ENCODE measurements around the gene MMP7. TPM values are rescaled to one million over a fixed set of nuclear protein-coding genes. Genes with fewer than 3 reads are reported as not detected.
"Not testable (repeated sequence)": the region's sequence is repeated elsewhere in the genome, so short reads cannot be mapped to it uniquely, and the experiment has no call there.

Gene MMP7
- total RNA-seq, 3 donors from 2014 or later (not counting 1 experiment from before 2014, with no cell fraction given) = not detected

- no peak overlapping the region for H3K27ac ChIP-seq (ENCODE audit: low read length)
- no peaks in the 10 kb centered on the region for H3K36me3 ChIP-seq (ENCODE audit: control insufficient read depth, insufficient read depth, low read length)
- H3K27me3 Mint-ChIP-seq (ENCODE audit: low read depth in 2 of 2) = peaks cover 7 to 15% of the 10 kb centered on the region in 2 donors
- no peaks in the 10 kb centered on the region for H3K9me3 Mint-ChIP-seq
- no peaks in the 10 kb centered on the region for H3K4me1 Mint-ChIP-seq
- ATAC-seq (no peak), DNase-seq (no peak)
- TF ChIP-seq, protein P1, sequence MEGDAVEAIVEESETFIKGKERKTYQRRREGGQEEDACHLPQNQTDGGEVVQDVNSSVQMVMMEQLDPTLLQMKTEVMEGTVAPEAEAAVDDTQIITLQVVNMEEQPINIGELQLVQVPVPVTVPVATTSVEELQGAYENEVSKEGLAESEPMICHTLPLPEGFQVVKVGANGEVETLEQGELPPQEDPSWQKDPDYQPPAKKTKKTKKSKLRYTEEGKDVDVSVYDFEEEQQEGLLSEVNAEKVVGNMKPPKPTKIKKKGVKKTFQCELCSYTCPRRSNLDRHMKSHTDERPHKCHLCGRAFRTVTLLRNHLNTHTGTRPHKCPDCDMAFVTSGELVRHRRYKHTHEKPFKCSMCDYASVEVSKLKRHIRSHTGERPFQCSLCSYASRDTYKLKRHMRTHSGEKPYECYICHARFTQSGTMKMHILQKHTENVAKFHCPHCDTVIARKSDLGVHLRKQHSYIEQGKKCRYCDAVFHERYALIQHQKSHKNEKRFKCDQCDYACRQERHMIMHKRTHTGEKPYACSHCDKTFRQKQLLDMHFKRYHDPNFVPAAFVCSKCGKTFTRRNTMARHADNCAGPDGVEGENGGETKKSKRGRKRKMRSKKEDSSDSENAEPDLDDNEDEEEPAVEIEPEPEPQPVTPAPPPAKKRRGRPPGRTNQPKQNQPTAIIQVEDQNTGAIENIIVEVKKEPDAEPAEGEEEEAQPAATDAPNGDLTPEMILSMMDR (IDR thresholded peaks at IDR 0.05) = no peak
- H3K4me3 ChIP-seq (ENCODE audit: low read length) = no peak overlapping the region
- H3K27me3 ChIP-seq (ENCODE audit: control insufficient read depth, insufficient read depth, low read length) = no peaks in the 10 kb centered on the region
- H3K4me1 ChIP-seq (ENCODE audit: control insufficient read depth, insufficient read depth, low read length) = no peaks in the 10 kb centered on the region
- no peak overlapping the region for H3K27ac Mint-ChIP-seq
- no peaks in the 10 kb centered on the region for H3K9me3 ChIP-seq (ENCODE audit: control insufficient read depth, insufficient read depth, low read length)
- WGBS (ENCODE audit: insufficient coverage) = 93% methylated on average over 5 of the region's 5 CpGs
- H3K4me3 Mint-ChIP-seq = no peak overlapping the region
- H3K36me3 Mint-ChIP-seq = no peaks in the 10 kb centered on the region
- intact Hi-C loops (cut with micrococcal nuclease) = no loop called here
Measured at GRCh38 chr11:102510439-102511135, 20.0 kb downstream of the MMP7 start.

- H3K4me3 ChIP-seq (ENCODE audit: low read length); intact Hi-C loops (cut with micrococcal nuclease); ATAC-seq; H3K27ac Mint-ChIP-seq; H3K4me1 ChIP-seq (ENCODE audit: control insufficient read depth, insufficient read depth, low read length); H3K4me3 Mint-ChIP-seq; H3K9me3 Mint-ChIP-seq; H3K27ac ChIP-seq (ENCODE audit: low read length); DNase-seq; H3K9me3 ChIP-seq (ENCODE audit: control insufficient read depth, insufficient read depth, low read length); H3K27me3 ChIP-seq (ENCODE audit: control insufficient read depth, insufficient read depth, low read length); H3K36me3 Mint-ChIP-seq; H3K36me3 ChIP-seq (ENCODE audit: control insufficient read depth, insufficient read depth, low read length); H3K4me1 Mint-ChIP-seq: not testable (repeated sequence)
- 90% methylated on average over 3 of the region's 3 CpGs for WGBS (ENCODE audit: insufficient coverage)
- peaks cover 41 to 60% of the 10 kb centered on the region in 2 donors for H3K27me3 Mint-ChIP-seq (ENCODE audit: low read depth in 2 of 2)
Measured at GRCh38 chr11:102502831-102503230, 27.7 kb downstream of the MMP7 start.

GRCh38 chr11:102500829-102501228 is 29.7 kb downstream of the MMP7 start:
- WGBS (ENCODE audit: insufficient coverage) = 85% methylated on average over 2 of the region's 2 CpGs
- TF ChIP-seq, protein P1 (IDR thresholded peaks at IDR 0.05) = no peak
- no peaks in the 10 kb centered on the region for H3K9me3 Mint-ChIP-seq
- peaks cover 37 to 56% of the 10 kb centered on the region in 2 donors for H3K27me3 Mint-ChIP-seq (ENCODE audit: low read depth in 2 of 2)
- H3K4me1 Mint-ChIP-seq = no peaks in the 10 kb centered on the region
- Histone ChIP-seq H3K36me3 (ENCODE audit: control insufficient read depth, insufficient read depth, low read length) (no peaks in the 10 kb centered on the region), H3K27ac (ENCODE audit: low read length) (no peak overlapping the region), H3K4me3 (ENCODE audit: low read length) (no peak overlapping the region), H3K4me1 (ENCODE audit: control insufficient read depth, insufficient read depth, low read length) (no peaks in the 10 kb centered on the region), H3K27me3 (ENCODE audit: control insufficient read depth, insufficient read depth, low read length) (no peaks in the 10 kb centered on the region), H3K9me3 (ENCODE audit: control insufficient read depth, insufficient read depth, low read length) (no peaks in the 10 kb centered on the region)
- H3K36me3 Mint-ChIP-seq = no peaks in the 10 kb centered on the region
- ATAC-seq (no peak), DNase-seq (no peak)
- intact Hi-C loops (cut with micrococcal nuclease) = no loop called here
- H3K27ac Mint-ChIP-seq = no peak overlapping the region
- H3K4me3 Mint-ChIP-seq = no peak overlapping the region

DNA sequence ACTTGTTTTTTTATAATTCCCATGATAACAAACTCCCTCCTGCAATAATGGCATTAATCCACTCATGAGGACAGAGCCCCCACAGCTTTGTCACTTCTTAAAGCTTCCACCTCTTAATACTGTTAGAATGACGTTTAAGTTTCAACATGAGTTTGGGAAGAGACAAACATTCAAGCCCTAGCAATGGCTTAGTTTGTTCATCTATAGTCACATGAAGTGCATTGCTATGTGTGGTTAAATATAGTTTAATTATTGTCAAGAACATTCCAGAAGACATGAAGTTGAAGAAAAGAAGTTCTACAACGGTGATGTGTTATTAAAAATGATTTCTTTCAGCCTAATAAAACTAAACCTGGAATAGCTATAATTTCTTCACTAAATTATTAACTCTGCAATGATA is 30.6 kb downstream of the MMP7 start:
- no peak for DNase-seq
- no peaks in the 10 kb centered on the region for H3K36me3 ChIP-seq (ENCODE audit: control insufficient read depth, insufficient read depth, low read length)
- H3K9me3 ChIP-seq (ENCODE audit: control insufficient read depth, insufficient read depth, low read length) = no peaks in the 10 kb centered on the region
- no peaks in the 10 kb centered on the region for H3K9me3 Mint-ChIP-seq
- intact Hi-C loops (cut with micrococcal nuclease) = no loop called here
- no CpG with 5 or more reads among the region's 2 CpGs for WGBS (ENCODE audit: insufficient coverage)
- no peaks in the 10 kb centered on the region for H3K4me1 ChIP-seq (ENCODE audit: control insufficient read depth, insufficient read depth, low read length)
- no peak for ATAC-seq
- peaks cover 2% of the 10 kb centered on the region for H3K27me3 ChIP-seq (ENCODE audit: control insufficient read depth, insufficient read depth, low read length)
- H3K4me1 Mint-ChIP-seq = no peaks in the 10 kb centered on the region
- no peaks in the 10 kb centered on the region for H3K36me3 Mint-ChIP-seq
- H3K4me3 ChIP-seq (ENCODE audit: low read length) = no peak overlapping the region
- H3K27ac Mint-ChIP-seq = no peak overlapping the region
- no peak overlapping the region for H3K4me3 Mint-ChIP-seq
- TF ChIP-seq, protein P1 (IDR thresholded peaks at IDR 0.05) = no peak
- H3K27ac ChIP-seq (ENCODE audit: low read length) = no peak overlapping the region
- peaks cover 38 to 54% of the 10 kb centered on the region in 2 donors for H3K27me3 Mint-ChIP-seq (ENCODE audit: low read depth in 2 of 2)

Data from natural killer cell (primary cell).